ENCODE measurements around the gene WDR91.

WDR91 gene

DNA sequence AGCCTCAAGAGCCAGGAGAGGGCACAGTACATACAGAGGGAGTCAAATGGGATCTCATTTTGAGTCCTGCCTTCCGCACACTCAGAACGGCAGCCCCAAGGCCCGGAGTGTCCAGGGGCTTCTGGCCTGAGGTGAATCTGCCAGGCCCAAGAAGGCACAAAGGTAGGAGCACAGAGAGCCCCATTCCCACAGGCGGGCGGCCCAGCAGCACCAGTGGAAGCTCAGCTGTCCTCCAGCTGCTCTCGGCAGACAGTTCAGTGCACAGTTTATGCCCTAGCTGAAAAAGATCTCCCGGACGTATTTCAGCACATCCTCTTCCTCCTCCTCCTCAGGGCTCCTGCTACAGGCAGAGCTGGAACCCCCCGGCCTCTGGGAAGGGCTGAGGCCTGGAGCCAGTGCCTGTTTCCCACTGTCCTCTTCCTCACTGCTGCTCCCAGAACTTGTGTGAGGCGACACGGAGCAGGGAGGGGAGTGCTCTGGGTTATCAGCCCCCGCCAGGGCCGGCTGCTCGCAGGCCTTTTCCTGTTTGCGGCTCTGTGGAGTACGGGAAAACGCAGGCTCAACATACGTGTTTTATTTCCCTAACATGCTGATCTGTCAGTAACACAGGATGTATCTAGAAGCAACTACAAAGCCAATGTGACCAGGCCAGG is 44.9 kb downstream of the WDR91 start:
- DNase-seq (ENCODE audit: extremely low spot score, insufficient read length, low read depth) (no peak), FAIRE-seq (no peak)

DNA sequence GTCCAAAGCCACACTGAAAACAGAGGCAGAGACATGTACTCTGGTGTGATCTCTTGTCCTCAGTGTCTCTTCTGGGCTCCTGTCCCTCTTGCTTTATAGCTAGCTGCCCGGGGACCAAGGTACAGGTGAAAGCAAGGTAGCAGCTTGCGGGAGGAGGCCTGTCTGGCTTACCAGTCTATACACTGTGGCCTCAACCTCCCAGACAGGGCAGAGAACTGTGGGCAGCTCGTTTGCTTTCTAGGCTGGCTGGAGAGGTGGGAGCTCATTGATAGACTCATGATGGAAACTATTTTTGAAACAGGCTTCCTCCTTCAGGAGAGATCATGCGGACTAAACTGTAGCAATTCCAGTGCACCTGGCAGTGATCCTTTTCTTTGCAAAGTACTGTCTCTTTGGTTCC is 45.5 kb downstream of the WDR91 start:
- DNase-seq (ENCODE audit: extremely low spot score, insufficient read length, low read depth): no peak
- FAIRE-seq: no peak

DNA sequence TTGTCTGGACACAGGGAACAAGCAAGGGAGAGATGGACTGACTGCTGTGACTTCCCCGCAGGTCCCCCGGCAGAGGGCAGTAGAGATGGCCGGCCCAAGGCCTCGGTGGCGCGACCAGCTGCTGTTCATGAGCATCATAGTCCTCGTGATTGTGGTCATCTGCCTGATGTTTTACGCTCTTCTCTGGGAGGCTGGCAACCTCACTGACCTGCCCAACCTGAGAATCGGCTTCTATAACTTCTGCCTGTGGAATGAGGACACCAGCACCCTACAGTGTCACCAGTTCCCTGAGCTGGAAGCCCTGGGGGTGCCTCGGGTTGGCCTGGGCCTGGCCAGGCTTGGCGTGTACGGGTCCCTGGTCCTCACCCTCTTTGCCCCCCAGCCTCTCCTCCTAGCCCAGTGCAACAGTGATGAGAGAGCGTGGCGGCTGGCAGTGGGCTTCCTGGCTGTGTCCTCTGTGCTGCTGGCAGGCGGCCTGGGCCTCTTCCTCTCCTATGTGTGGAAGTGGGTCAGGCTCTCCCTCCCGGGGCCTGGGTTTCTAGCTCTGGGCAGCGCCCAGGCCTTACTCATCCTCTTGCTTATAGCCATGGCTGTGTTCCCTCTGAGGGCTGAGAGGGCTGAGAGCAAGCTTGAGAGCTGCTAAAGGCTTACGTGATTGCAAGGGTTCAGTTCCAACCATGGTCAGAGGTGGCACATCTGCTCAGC is 46.8 kb downstream of the WDR91 start:
- FAIRE-seq (no peak), DNase-seq (ENCODE audit: extremely low spot score, insufficient read length, low read depth) (no peak)

DNA sequence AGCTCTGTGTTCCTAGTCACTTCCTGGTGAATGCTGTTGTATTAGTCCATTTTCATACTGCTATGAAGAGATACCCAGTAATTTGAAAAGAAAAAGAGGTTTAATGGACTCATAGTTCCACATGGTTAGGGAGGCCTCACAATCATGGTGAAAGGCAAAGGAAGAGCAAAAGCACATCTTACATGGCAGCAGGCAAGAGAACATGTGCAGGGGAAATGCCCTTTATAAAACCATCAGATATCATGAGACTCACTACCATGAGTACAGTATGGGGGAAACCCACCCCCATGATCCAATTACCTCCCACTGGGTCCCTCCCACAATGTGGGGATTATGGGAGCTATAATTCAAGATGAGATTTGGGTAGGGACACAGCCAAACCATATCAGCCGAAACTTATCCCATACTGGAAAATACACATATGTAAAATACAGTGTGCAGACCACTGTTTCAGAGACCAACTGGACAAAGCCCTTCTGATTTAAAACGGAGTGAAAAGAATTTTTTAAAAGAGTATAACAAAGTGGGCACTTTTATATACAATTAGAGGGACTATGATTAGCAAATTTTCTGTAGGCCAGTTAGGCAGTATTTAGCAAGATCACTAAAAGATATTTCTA is 48.8 kb downstream of the WDR91 start:
- no peak for DNase-seq (ENCODE audit: extremely low spot score, insufficient read length, low read depth)
- FAIRE-seq: no peak

GRCh38 chr7:135161669-135162068 is 49.7 kb downstream of the WDR91 start:
- no peak for DNase-seq (ENCODE audit: extremely low spot score, insufficient read length, low read depth)

GRCh38 chr7:135160858-135161653 is 50.3 kb downstream of the WDR91 start:
- no peak for DNase-seq (ENCODE audit: extremely low spot score, insufficient read length, low read depth)
- peak; percentile 62 for FAIRE-seq

More at GRCh38 chr7:135161669-135162068, 49.7 kb downstream of the WDR91 start:
- FAIRE-seq: no peak

DNA sequence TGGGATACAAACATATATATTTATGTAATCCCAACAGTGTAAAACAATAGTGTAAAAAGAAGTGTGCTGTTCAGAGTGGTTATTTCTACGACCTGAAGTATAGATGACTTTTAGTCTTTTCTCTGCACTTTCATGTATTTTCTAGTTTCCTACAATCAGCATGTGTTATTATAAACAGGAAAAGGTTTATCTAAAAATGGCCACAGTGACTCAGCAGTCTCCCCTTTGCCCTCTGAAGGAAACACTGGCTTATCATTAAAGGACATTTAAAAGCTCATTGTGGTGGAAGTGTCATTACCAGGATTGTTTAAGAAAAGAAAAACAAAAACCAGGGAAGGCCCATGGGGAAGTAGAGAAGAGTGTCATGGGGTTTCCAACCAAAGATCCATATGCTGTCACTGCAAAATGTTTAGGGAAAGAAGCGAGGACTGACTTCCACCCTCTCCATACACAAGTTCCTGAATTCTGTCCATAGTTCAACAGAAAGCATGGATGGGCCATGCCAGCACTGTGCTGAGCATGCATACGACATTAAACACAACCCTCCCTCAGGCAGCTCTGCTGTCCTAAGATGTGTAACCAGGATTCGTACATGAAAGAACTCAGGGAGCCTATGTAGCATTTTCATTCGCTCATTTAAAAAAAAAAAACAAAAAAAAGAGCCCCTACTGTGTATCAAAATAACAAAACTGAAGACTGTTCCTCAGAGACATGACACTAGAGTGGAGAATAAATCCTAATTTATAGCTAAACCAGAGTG is 51.0 kb downstream of the WDR91 start:
- DNase-seq (ENCODE audit: extremely low spot score, insufficient read length, low read depth) (no peak), FAIRE-seq (peak; percentile 84)

- DNase-seq (ENCODE audit: extremely low spot score, insufficient read length, low read depth) (no peak), FAIRE-seq (no peak)
These were observed 51.8 kb downstream of the WDR91 start for GRCh38 chr7:135159359-135160085.

DNA sequence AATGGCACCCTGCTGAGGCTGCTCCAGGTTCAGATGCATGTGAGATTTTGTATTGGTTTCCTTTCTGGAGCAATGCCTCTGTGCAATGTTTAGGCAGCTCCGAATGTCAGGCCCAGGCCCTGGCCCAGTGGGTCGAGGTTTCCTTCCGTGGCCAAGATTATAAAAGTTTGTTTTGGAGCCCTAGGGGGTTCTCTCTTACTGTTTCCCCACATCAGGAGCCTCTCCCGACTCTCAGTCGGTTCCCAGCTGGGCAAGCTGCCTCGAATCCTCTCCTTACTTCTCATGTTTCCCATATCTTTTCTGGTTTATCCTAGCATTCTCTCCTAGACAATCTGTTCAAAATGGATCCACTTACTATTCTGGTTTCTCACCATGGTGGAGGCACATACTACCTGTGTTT is 52.5 kb downstream of the WDR91 start:
- DNase-seq (ENCODE audit: extremely low spot score, insufficient read length, low read depth) (no peak), FAIRE-seq (no peak)

- FAIRE-seq: no peak
These were observed 53.1 kb downstream of the WDR91 start for GRCh38 chr7:135158141-135158655.

DNA sequence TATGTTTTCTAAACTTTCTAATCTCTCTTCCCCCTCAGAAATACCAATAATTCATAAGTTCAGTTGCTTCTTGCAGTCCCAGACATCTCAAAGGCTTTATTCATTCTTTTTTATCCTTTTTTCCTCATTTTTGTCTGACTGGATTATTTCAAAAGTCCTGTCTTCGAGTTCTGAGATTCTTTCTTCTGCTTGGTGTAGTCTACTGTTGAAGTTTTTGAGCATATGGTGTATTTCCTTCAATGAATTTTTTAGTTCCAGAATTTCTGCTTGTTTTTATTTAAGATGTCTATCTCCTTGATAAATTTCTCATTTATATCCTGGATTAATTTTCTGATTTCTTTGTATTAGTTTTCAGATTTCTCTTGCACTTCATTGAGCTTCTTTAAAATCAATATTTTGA is 55.0 kb downstream of the WDR91 start:
- FAIRE-seq (no peak), DNase-seq (ENCODE audit: extremely low spot score, insufficient read length, low read depth) (no peak)

More at GRCh38 chr7:135158141-135158655, 53.1 kb downstream of the WDR91 start:
- no peak for DNase-seq (ENCODE audit: extremely low spot score, insufficient read length, low read depth)

- FAIRE-seq (no peak), DNase-seq (ENCODE audit: extremely low spot score, insufficient read length, low read depth) (no peak)
These were observed 56.6 kb downstream of the WDR91 start for GRCh38 chr7:135154734-135155133.

- peak; percentile 68 for FAIRE-seq
- no peak for DNase-seq (ENCODE audit: extremely low spot score, insufficient read length, low read depth)
These were observed 58.9 kb downstream of the WDR91 start for GRCh38 chr7:135152442-135152841.

DNA sequence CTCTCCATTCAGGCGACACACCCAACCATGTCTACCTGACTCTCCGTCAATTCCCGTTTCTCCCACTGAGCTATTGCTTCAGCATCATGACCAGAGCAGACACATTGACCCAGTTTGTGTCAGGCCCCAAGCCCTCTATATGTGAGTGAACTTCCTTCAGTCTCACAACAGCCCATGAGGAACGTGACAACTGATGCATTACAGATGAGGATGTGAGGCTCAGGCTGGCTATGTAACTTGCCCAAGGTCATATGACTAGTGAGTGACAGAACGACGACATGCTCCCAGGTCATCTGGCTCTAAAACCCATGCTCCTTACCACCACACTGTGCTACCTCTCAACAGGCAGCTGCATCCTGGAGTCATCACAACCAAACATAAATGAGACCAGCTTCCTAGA is 59.8 kb downstream of the WDR91 start:
- DNase-seq (ENCODE audit: extremely low spot score, insufficient read length, low read depth) (no peak), FAIRE-seq (peak; percentile 84)

DNA sequence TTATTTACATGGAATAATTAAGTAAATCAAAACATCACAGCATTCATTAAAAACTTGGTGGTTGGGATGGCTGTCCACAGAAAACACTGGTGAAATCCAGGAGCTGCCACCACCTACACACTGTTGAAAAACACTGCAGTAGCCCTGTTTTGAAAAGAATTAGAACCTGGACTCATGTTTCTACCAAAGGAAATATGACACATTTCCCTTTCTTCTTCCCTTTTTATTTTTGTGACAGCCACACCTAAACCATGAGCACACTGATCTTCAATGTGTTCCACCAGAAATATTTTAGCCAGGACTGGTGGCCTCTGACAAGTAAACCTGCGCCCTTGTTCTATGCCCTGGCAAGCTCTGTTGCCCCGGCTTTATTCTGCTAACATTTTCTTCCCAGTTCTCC is 60.2 kb downstream of the WDR91 start:
- no peak for DNase-seq (ENCODE audit: extremely low spot score, insufficient read length, low read depth)
- FAIRE-seq: no peak

GRCh38 chr7:135150072-135150782 is 61.1 kb downstream of the WDR91 start:
- FAIRE-seq: peak; percentile 24
- DNase-seq (ENCODE audit: extremely low spot score, insufficient read length, low read depth): no peak

DNA sequence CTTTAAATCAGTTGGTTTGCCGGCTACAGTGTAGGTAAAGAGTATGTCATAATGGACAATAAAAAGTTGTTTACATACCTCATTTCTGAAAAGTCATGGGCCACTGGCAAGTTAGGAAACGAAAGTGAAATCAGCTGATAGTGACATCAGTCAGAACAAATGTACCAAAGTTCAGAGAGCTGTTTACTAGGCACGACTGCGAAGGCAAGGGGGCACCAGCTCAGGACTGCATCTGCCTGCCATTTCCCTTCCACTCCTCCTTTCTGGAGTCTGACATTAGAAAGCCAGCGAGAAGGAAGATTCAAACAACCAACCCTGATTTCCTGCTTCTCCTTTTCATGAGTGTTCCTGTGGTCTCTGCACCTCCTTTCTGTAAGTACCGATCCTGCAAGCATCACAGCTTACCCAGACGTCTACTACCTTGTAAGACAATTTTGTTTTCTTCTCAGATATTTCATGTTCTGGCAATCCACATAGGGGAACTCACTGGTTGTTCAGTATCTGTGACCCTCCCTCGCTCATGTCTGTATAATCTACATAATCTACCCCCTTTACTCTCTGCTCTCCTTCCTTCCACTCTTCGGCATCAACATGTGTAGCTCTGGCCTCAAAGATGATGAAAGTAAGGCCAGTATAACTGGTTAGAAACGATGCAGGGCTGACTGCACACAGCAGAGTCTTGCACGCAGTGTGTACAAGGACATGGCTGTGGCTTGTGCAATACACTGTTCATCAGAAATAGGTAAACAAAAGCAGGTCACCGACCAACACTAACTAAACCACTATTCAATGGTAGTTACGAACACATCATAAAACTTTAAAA is 63.2 kb downstream of the WDR91 start, which contains the start of gene TMEM140:
TSS of gene TMEM140 (plus strand) at position 174 of the 823 bp plus-strand sequence. CDS start 16,370 bp downstream, outside the sequence.
- DNase-seq (ENCODE audit: extremely low spot score, insufficient read length, low read depth) (no peak), FAIRE-seq (peak; percentile 97)
